ENCODE results near the gene BCAM.

- TF ChIP-seq POLR2AphosphoS5 (IDR thresholded peaks at IDR 0.05; ENCODE audit: low read depth, low read length), result peak; percentile 74
- TF ChIP-seq TAF1 (IDR thresholded peaks at IDR 0.05; ENCODE audit: borderline replicate concordance, insufficient read depth, low read length), result 0 out of 2 replicates have a peak, but pooled peaks have one; percentile 33
- TF ChIP-seq, protein P1, sequence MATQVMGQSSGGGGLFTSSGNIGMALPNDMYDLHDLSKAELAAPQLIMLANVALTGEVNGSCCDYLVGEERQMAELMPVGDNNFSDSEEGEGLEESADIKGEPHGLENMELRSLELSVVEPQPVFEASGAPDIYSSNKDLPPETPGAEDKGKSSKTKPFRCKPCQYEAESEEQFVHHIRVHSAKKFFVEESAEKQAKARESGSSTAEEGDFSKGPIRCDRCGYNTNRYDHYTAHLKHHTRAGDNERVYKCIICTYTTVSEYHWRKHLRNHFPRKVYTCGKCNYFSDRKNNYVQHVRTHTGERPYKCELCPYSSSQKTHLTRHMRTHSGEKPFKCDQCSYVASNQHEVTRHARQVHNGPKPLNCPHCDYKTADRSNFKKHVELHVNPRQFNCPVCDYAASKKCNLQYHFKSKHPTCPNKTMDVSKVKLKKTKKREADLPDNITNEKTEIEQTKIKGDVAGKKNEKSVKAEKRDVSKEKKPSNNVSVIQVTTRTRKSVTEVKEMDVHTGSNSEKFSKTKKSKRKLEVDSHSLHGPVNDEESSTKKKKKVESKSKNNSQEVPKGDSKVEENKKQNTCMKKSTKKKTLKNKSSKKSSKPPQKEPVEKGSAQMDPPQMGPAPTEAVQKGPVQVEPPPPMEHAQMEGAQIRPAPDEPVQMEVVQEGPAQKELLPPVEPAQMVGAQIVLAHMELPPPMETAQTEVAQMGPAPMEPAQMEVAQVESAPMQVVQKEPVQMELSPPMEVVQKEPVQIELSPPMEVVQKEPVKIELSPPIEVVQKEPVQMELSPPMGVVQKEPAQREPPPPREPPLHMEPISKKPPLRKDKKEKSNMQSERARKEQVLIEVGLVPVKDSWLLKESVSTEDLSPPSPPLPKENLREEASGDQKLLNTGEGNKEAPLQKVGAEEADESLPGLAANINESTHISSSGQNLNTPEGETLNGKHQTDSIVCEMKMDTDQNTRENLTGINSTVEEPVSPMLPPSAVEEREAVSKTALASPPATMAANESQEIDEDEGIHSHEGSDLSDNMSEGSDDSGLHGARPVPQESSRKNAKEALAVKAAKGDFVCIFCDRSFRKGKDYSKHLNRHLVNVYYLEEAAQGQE (IDR thresholded peaks at IDR 0.05; ENCODE audit: insufficient read depth in 1 of 2, low read depth in 2 of 2, low read length in 2 of 2), result no peak
These were observed at the start of gene BCAM for GRCh38 chr19:44808463-44809371.
